ENCODE results near the gene ID2. TPM values are rescaled to one million over a fixed set of nuclear protein-coding genes. Genes with fewer than 3 reads are reported as not detected.

The ID2 gene, protein sequence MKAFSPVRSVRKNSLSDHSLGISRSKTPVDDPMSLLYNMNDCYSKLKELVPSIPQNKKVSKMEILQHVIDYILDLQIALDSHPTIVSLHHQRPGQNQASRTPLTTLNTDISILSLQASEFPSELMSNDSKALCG
- total RNA-seq (39.7 TPM), polyA plus RNA-seq (ENCODE audit: insufficient read depth in 1 of 8, insufficient read length in 8 of 8, low replicate concordance in 1 of 8) (10 to 100 TPM; 23.8 to 77.4 (median 38.8) TPM)
- long read RNA-seq, donor 1, transcript ID2-203 (3 exons, 1,362 nt), result major isoform, 9 of 9 reads
- long read RNA-seq, donor 1, partial matches to known transcripts, result 0 of 9 reads
- long read RNA-seq, donor 1, other reads (novel, unspliced or antisense), result 0 of 9 reads
- long read RNA-seq, donor 2, partial matches to known transcripts, result 0 of 1 reads
- long read RNA-seq, donor 2, other reads (novel, unspliced or antisense), result 0 of 1 reads
- long read RNA-seq, donor 3, transcript ID2-203 (3 exons, 1,362 nt), result major isoform, 9 of 11 reads
- long read RNA-seq, donor 3, partial matches to known transcripts, result 0 of 11 reads
- long read RNA-seq, donor 3, other reads (novel, unspliced or antisense), result 0 of 11 reads
- long read RNA-seq, donor 4, transcript ID2-203 (3 exons, 1,362 nt), result major isoform, 16 of 16 reads
- long read RNA-seq, donor 4, partial matches to known transcripts, result 0 of 16 reads
- long read RNA-seq, donor 4, other reads (novel, unspliced or antisense), result 0 of 16 reads
- long read RNA-seq, donor 5, transcript ID2-203 (3 exons, 1,362 nt), result major isoform, 71 of 89 reads
- long read RNA-seq, donor 5, partial matches to known transcripts, result 17 of 89 reads
- long read RNA-seq, donor 5, other reads (novel, unspliced or antisense), result 0 of 89 reads
- long read RNA-seq, donor 6, transcript ID2-203 (3 exons, 1,362 nt), result major isoform, 25 of 25 reads
- long read RNA-seq, donor 6, partial matches to known transcripts, result 0 of 25 reads
- long read RNA-seq, donor 6, other reads (novel, unspliced or antisense), result 0 of 25 reads
- long read RNA-seq, donor 7, transcript ID2-203 (3 exons, 1,362 nt), result major isoform, 23 of 25 reads
- long read RNA-seq, donor 7, partial matches to known transcripts, result 0 of 25 reads
- long read RNA-seq, donor 7, other reads (novel, unspliced or antisense), result 0 of 25 reads
- long read RNA-seq, donor 8, transcript ID2-203 (3 exons, 1,362 nt), result major isoform, 25 of 26 reads
- long read RNA-seq, donor 8, partial matches to known transcripts, result 0 of 26 reads
- long read RNA-seq, donor 8, other reads (novel, unspliced or antisense), result 0 of 26 reads
- long read RNA-seq, donor 9, transcript ID2-203 (3 exons, 1,362 nt), result major isoform, 26 of 28 reads
- long read RNA-seq, donor 9, partial matches to known transcripts, result 0 of 28 reads
- long read RNA-seq, donor 9, other reads (novel, unspliced or antisense), result 0 of 28 reads
- long read RNA-seq, donor 10, transcript ID2-203 (3 exons, 1,362 nt), result major isoform, 32 of 33 reads
- long read RNA-seq, donor 10, partial matches to known transcripts, result 0 of 33 reads
- long read RNA-seq, donor 10, other reads (novel, unspliced or antisense), result 0 of 33 reads
- long read RNA-seq, donor 11, transcript ID2-203 (3 exons, 1,362 nt), result major isoform, 28 of 28 reads
- long read RNA-seq, donor 11, partial matches to known transcripts, result 0 of 28 reads
- long read RNA-seq, donor 11, other reads (novel, unspliced or antisense), result 0 of 28 reads

DNA sequence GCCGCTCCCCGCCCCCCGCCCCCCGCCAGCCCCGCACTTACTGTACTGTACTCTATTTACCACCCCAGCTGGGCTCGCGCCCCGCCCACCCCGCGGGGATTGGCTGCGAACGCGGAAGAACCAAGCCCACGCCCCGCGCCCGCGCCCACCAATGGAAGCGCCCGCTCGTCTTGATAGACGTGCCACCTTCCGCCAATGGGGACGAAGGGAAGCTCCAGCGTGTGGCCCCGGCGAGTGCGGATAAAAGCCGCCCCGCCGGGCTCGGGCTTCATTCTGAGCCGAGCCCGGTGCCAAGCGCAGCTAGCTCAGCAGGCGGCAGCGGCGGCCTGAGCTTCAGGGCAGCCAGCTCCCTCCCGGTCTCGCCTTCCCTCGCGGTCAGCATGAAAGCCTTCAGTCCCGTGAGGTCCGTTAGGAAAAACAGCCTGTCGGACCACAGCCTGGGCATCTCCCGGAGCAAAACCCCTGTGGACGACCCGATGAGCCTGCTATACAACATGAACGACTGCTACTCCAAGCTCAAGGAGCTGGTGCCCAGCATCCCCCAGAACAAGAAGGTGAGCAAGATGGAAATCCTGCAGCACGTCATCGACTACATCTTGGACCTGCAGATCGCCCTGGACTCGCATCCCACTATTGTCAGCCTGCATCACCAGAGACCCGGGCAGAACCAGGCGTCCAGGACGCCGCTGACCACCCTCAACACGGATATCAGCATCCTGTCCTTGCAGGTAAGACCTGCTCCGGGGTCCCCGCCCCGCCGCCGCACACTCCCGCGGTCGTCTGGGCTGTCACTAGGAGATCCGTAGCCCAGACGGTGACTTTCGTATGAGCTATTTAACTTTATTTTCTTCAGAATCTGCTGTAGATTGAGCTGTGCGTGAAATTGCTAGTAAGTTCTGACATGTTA is at the start of gene ID2:
Gene ID2, plus strand, starts transcription at position 271 of the 907 bp plus-strand sequence. Its CDS starts 110 bp downstream, at position 381.
- Histone ChIP-seq H3K9me3 (replicated peaks; ENCODE audit: control insufficient read depth, low read depth, low read length) (no peaks in the 10 kb centered on the region), H3K4me3 (ENCODE audit: low read length) (peak within 1 kb of the TSS; percentile 60), H3K4me1 (ENCODE audit: control insufficient read depth, insufficient read depth, low read length) (peaks cover 49% of the 10 kb centered on the region), H3K36me3 (ENCODE audit: control insufficient read depth, insufficient read depth, low read length) (no peaks in the 10 kb centered on the region), H3K27ac (ENCODE audit: low read length) (peak within 1 kb of the TSS; percentile 91), H3K27me3 (ENCODE audit: control insufficient read depth, insufficient read depth, low read length) (peaks cover 23% of the 10 kb centered on the region)
- under 1% methylated on average over 58 of the region's 70 CpGs for WGBS (ENCODE audit: insufficient coverage)
- peak; percentile 100 for DNase-seq

DNA sequence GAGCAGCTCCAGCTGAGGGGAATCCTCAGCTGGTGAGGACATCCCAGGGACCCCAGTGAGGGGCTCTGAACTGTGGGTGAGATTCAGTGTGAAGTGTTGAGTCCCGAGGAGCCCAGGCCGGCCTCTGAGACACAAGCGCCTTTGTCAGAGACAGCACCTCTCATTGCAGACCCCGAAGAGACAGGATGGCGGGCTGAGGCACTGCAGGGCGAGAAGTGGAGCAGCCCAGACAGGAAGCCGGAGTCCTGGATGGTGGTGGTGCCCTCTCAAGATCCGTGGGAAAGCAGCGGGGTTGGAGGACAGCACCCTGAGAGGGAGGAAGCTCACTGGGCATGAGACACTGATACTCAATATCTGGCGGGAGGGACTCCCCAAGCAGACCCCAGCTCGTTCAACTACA is 49.1 kb upstream of the ID2 start:
- WGBS (ENCODE audit: insufficient coverage), result 93% methylated on average over 9 of the region's 11 CpGs
- H3K27me3 ChIP-seq (ENCODE audit: control insufficient read depth, insufficient read depth, low read length), result no peaks in the 10 kb centered on the region
- no peaks in the 10 kb centered on the region for H3K9me3 ChIP-seq (replicated peaks; ENCODE audit: control insufficient read depth, low read depth, low read length)
- no peak overlapping the region for H3K27ac ChIP-seq (ENCODE audit: low read length)
- no peaks in the 10 kb centered on the region for H3K36me3 ChIP-seq (ENCODE audit: control insufficient read depth, insufficient read depth, low read length)
- H3K4me1 ChIP-seq (ENCODE audit: control insufficient read depth, insufficient read depth, low read length), result peaks cover 7% of the 10 kb centered on the region
- no peak overlapping the region for H3K4me3 ChIP-seq (ENCODE audit: low read length)
- DNase-seq, result no peak

DNA sequence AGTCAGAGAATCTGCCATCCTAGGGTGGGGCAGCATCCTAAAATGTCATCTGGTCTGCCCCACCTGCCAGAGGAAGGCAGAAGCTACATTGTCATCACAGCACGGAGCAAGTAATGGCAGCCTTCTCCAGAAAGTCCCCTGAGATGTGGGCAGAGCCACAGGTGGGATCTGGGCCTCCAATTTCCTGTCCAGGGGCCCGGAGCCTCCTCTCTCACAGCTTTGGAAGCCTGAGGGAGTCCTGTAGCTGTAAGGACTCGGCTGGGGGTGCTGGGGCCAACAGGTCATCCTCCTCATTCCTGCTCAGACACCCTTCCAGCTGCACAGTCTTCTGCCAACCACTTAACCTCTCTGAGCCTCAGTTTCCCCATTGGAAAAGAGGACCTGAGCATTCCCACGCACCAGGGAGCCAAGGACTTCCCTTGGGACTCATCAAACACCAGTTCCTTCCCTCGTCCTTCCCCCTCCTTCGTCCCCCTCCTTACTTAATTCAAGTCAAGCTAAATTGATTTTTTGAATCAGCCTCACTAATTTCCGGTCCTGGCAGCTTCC is 48.6 kb upstream of the ID2 start:
- Histone ChIP-seq H3K4me1 (ENCODE audit: control insufficient read depth, insufficient read depth, low read length) (peaks cover 7% of the 10 kb centered on the region), H3K4me3 (ENCODE audit: low read length) (no peak overlapping the region), H3K9me3 (replicated peaks; ENCODE audit: control insufficient read depth, low read depth, low read length) (no peaks in the 10 kb centered on the region), H3K27ac (ENCODE audit: low read length) (no peak overlapping the region), H3K36me3 (ENCODE audit: control insufficient read depth, insufficient read depth, low read length) (no peaks in the 10 kb centered on the region), H3K27me3 (ENCODE audit: control insufficient read depth, insufficient read depth, low read length) (no peaks in the 10 kb centered on the region)
- no peak for DNase-seq
- 58% methylated on average over 6 of the region's 7 CpGs for WGBS (ENCODE audit: insufficient coverage)

DNA sequence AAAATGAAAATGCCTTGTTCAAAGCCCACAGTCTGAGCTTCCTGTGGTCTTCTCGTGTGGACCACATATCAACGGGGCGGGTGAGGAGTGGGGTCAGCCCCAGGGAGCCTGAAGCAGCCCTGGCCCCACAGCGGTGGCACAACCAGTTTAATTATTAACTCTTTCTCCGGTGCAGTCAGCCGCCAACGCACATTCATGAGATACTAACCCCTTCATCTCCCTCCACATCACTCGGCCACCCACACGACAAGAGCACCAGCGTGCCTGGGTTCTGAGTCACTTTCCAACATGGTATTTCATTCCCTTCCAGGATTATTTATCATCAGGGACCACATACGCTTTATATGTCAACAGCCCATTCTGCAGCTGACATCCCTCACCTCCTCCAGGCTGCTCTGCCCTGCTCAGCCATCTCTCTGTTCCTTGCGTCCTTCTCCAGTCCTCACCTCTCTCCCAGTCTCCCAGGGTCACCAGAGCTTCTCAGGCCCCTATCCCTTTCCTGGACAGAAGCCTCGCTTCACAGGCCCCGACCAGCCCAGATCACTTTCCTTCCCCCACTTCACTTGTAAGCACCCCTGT is 48.0 kb upstream of the ID2 start:
- Histone ChIP-seq H3K27ac (ENCODE audit: low read length) (no peak overlapping the region), H3K4me1 (ENCODE audit: control insufficient read depth, insufficient read depth, low read length) (peaks cover 7% of the 10 kb centered on the region), H3K36me3 (ENCODE audit: control insufficient read depth, insufficient read depth, low read length) (no peaks in the 10 kb centered on the region), H3K4me3 (ENCODE audit: low read length) (no peak overlapping the region), H3K9me3 (replicated peaks; ENCODE audit: control insufficient read depth, low read depth, low read length) (no peaks in the 10 kb centered on the region), H3K27me3 (ENCODE audit: control insufficient read depth, insufficient read depth, low read length) (no peaks in the 10 kb centered on the region)
- 74% methylated on average over 14 of the region's 14 CpGs for WGBS (ENCODE audit: insufficient coverage)
- DNase-seq, result no peak

- H3K4me1 ChIP-seq (ENCODE audit: control insufficient read depth, insufficient read depth, low read length), result peaks cover 7% of the 10 kb centered on the region
- no peak overlapping the region for H3K4me3 ChIP-seq (ENCODE audit: low read length)
- 87% methylated on average over 14 of the region's 14 CpGs for WGBS (ENCODE audit: insufficient coverage)
- no peaks in the 10 kb centered on the region for H3K27me3 ChIP-seq (ENCODE audit: control insufficient read depth, insufficient read depth, low read length)
- no peak overlapping the region for H3K27ac ChIP-seq (ENCODE audit: low read length)
- H3K36me3 ChIP-seq (ENCODE audit: control insufficient read depth, insufficient read depth, low read length), result no peaks in the 10 kb centered on the region
- DNase-seq, result no peak
- H3K9me3 ChIP-seq (replicated peaks; ENCODE audit: control insufficient read depth, low read depth, low read length), result no peaks in the 10 kb centered on the region
Observed at GRCh38 chr2:8634466-8635172, 47.2 kb upstream of the ID2 start.

- Histone ChIP-seq H3K36me3 (ENCODE audit: control insufficient read depth, insufficient read depth, low read length) (no peaks in the 10 kb centered on the region), H3K4me3 (ENCODE audit: low read length) (no peak overlapping the region), H3K9me3 (replicated peaks; ENCODE audit: control insufficient read depth, low read depth, low read length) (no peaks in the 10 kb centered on the region), H3K4me1 (ENCODE audit: control insufficient read depth, insufficient read depth, low read length) (peaks cover 7% of the 10 kb centered on the region), H3K27me3 (ENCODE audit: control insufficient read depth, insufficient read depth, low read length) (no peaks in the 10 kb centered on the region), H3K27ac (ENCODE audit: low read length) (no peak overlapping the region)
- 69% methylated on average over 15 of the region's 15 CpGs for WGBS (ENCODE audit: insufficient coverage)
- no peak for DNase-seq
Observed at GRCh38 chr2:8636041-8636491, 45.8 kb upstream of the ID2 start.

- DNase-seq, result peak; percentile 43
- H3K27me3 ChIP-seq (ENCODE audit: control insufficient read depth, insufficient read depth, low read length), result no peaks in the 10 kb centered on the region
Observed at GRCh38 chr2:8636721-8637636, 44.9 kb upstream of the ID2 start.

More at GRCh38 chr2:8636721-8637636, 44.9 kb upstream of the ID2 start:
- no peak overlapping the region for H3K27ac ChIP-seq (ENCODE audit: low read length)
- H3K9me3 ChIP-seq (replicated peaks; ENCODE audit: control insufficient read depth, low read depth, low read length), result no peaks in the 10 kb centered on the region
- H3K4me1 ChIP-seq (ENCODE audit: control insufficient read depth, insufficient read depth, low read length), result peaks cover 7% of the 10 kb centered on the region
- WGBS (ENCODE audit: insufficient coverage), result no CpG with 5 or more reads among the region's 16 CpGs
- H3K4me3 ChIP-seq (ENCODE audit: low read length), result no peak overlapping the region
- H3K36me3 ChIP-seq (ENCODE audit: control insufficient read depth, insufficient read depth, low read length), result no peaks in the 10 kb centered on the region
